Stomach (tissue), 4 donors: ENCODE results near the gene NSD2.

ENCODE experiments used
- POLR2A ChIP-seq, 4 donors: fragments of 450-650 bp; IDR thresholded peaks; one replicate each; pipeline ENCODE4 v1.6.1; 2016; ENCODE audit warnings: antibody characterized with exemption in 4 of 4, control low read depth in 2 of 4, mild to moderate bottlenecking in 1 of 4, moderate library complexity in 1 of 4
- POLR2AphosphoS5 ChIP-seq, 3 donors: sonication (generic); formaldehyde crosslinking; IDR thresholded peaks; one replicate each; pipeline ENCODE4 v1.6.1; 2016; ENCODE audit warnings: antibody characterized with exemption in 3 of 3
- TF ChIP-seq, protein P1 (sequence below), 7 experiments: fragments of 450-650 bp in 4 of 7; fragments of 200-600 bp in 3 of 7; sonication (generic) in 3 of 7; IDR thresholded peaks; one replicate each; pipeline ENCODE4 v1.5.1; 2016 to 2019; ENCODE audit warnings: antibody characterized with exemption in 7 of 7, control low read depth in 2 of 7, mild to moderate bottlenecking in 1 of 7

DNA sequence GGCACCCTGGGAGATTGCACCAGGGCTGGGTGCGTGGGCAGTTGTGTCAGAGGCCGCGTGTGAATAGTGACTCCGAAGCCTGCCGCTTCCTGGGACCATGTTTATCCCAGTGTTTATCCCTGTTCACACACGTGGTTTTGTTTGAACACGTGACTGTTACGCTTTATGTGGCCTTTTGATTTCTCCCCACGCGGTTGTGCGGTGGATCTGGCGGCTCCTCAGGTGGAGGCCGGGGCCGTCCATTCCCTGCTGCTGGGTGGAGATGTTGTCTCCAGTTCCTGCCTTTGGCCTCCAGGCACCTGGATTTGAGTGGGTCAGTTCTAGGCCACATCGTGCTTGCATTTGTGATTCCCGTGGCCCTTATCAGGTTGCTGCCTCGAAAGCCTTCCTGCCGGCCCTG lies 102.5 kb downstream of the NSD2 start:
- TF ChIP-seq POLR2AphosphoS5 (IDR thresholded peaks at IDR 0.05): no peak
- TF ChIP-seq, protein P1, sequence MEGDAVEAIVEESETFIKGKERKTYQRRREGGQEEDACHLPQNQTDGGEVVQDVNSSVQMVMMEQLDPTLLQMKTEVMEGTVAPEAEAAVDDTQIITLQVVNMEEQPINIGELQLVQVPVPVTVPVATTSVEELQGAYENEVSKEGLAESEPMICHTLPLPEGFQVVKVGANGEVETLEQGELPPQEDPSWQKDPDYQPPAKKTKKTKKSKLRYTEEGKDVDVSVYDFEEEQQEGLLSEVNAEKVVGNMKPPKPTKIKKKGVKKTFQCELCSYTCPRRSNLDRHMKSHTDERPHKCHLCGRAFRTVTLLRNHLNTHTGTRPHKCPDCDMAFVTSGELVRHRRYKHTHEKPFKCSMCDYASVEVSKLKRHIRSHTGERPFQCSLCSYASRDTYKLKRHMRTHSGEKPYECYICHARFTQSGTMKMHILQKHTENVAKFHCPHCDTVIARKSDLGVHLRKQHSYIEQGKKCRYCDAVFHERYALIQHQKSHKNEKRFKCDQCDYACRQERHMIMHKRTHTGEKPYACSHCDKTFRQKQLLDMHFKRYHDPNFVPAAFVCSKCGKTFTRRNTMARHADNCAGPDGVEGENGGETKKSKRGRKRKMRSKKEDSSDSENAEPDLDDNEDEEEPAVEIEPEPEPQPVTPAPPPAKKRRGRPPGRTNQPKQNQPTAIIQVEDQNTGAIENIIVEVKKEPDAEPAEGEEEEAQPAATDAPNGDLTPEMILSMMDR (IDR thresholded peaks at IDR 0.05): no peak
- TF ChIP-seq POLR2A (IDR thresholded peaks at IDR 0.05): no peak
